ENCODE measurements around the gene WFS1. TPM values are rescaled to one million over a fixed set of nuclear protein-coding genes. Genes with fewer than 3 reads are reported as not detected.

WFS1 gene
- total RNA-seq, 3 donors from 2014 or later: 32.5 to 58.3 (median 37.1) TPM

GRCh38 chr4:6287017-6287788 is 17.6 kb downstream of the WFS1 start:
- Histone ChIP-seq H3K4me3 (no peak overlapping the region), H3K27ac (no peak overlapping the region), H3K9me3 (no peaks in the 10 kb centered on the region), H3K27me3 (no peaks in the 10 kb centered on the region), H3K4me1 (no peaks in the 10 kb centered on the region), H3K36me3 (peaks cover 4% of the 10 kb centered on the region)
- DNase-seq (ENCODE audit: low spot score in 2 of 2): no peak
- intact Hi-C loops (cut with DNase I; ENCODE audit: low total_unique reads): no loop called here
- TF ChIP-seq POLR2AphosphoS5 (IDR thresholded peaks at IDR 0.05) (no peak), POLR2A (IDR thresholded peaks at IDR 0.05) (no peak)
- TF ChIP-seq, protein P1, sequence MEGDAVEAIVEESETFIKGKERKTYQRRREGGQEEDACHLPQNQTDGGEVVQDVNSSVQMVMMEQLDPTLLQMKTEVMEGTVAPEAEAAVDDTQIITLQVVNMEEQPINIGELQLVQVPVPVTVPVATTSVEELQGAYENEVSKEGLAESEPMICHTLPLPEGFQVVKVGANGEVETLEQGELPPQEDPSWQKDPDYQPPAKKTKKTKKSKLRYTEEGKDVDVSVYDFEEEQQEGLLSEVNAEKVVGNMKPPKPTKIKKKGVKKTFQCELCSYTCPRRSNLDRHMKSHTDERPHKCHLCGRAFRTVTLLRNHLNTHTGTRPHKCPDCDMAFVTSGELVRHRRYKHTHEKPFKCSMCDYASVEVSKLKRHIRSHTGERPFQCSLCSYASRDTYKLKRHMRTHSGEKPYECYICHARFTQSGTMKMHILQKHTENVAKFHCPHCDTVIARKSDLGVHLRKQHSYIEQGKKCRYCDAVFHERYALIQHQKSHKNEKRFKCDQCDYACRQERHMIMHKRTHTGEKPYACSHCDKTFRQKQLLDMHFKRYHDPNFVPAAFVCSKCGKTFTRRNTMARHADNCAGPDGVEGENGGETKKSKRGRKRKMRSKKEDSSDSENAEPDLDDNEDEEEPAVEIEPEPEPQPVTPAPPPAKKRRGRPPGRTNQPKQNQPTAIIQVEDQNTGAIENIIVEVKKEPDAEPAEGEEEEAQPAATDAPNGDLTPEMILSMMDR (IDR thresholded peaks at IDR 0.05): no peak

DNA sequence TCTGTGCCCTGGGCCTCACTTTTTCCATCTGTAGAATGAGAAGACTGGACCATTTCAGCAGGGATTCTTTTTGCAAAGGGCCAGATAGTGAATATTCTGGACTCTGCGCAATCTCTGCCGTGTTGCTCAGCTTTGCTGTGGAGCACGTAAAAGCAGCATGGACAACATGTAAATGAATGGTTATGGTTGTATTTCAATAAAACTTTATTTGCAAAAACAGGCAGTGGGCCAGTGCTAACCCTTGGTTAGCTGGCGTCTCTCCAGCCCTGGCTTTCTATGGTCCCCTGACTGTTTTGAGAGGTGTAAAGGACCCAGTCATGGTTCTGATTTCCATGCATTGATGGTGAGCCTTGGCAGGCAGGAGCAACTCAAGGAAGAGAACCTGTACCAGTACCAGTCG is 18.7 kb downstream of the WFS1 start:
- Histone ChIP-seq H3K9me3 (no peaks in the 10 kb centered on the region), H3K4me3 (no peak overlapping the region), H3K27me3 (no peaks in the 10 kb centered on the region), H3K27ac (no peak overlapping the region), H3K4me1 (no peaks in the 10 kb centered on the region), H3K36me3 (peaks cover 4% of the 10 kb centered on the region)
- TF ChIP-seq POLR2A (IDR thresholded peaks at IDR 0.05): no peak
- TF ChIP-seq, protein P1 (IDR thresholded peaks at IDR 0.05): no peak
- TF ChIP-seq POLR2AphosphoS5 (IDR thresholded peaks at IDR 0.05): no peak
- intact Hi-C loops (cut with DNase I; ENCODE audit: low total_unique reads): no loop called here
- DNase-seq (ENCODE audit: low spot score in 2 of 2): no peak

- intact Hi-C loops (cut with DNase I; ENCODE audit: low total_unique reads): no loop called here
- Histone ChIP-seq H3K27ac (no peak overlapping the region), H3K4me1 (no peaks in the 10 kb centered on the region), H3K27me3 (no peaks in the 10 kb centered on the region), H3K36me3 (peaks cover 4% of the 10 kb centered on the region), H3K4me3 (no peak overlapping the region), H3K9me3 (no peaks in the 10 kb centered on the region)
- TF ChIP-seq POLR2A (IDR thresholded peaks at IDR 0.05) (no peak), POLR2AphosphoS5 (IDR thresholded peaks at IDR 0.05) (no peak)
- TF ChIP-seq, protein P1 (IDR thresholded peaks at IDR 0.05): no peak
- DNase-seq (ENCODE audit: low spot score in 2 of 2): no peak
Observed at GRCh38 chr4:6288871-6289270, 19.2 kb downstream of the WFS1 start.

DNA sequence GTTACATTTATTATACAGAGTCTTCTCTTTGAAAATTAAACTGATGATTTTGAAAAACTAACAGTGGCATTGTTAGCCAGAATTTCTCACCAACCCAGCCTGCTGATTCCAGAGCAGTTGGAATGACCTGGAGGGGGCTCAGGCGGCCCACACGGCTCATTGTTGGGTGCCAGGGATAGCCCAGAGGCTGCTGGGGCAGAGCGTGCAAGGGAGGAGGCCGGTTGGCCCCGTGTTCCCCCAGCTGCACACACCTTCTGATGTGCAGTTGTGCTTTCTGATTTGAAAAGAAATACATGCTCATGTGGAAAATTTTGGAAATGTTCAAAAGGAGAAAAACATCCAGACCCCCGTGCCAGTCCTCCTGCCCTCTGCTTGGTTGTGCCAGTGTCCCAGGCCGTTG is 20.6 kb downstream of the WFS1 start:
- H3K27ac ChIP-seq: no peak overlapping the region
- peaks cover 9% of the 10 kb centered on the region for H3K36me3 ChIP-seq
- intact Hi-C loops (cut with DNase I; ENCODE audit: low total_unique reads): no loop called here
- TF ChIP-seq POLR2A (IDR thresholded peaks at IDR 0.05) (no peak), POLR2AphosphoS5 (IDR thresholded peaks at IDR 0.05) (no peak)
- TF ChIP-seq, protein P1 (IDR thresholded peaks at IDR 0.05): no peak
- H3K4me3 ChIP-seq: no peak overlapping the region
- no peaks in the 10 kb centered on the region for H3K4me1 ChIP-seq
- H3K9me3 ChIP-seq: no peaks in the 10 kb centered on the region
- no peak for DNase-seq (ENCODE audit: low spot score in 2 of 2)
- H3K27me3 ChIP-seq: no peaks in the 10 kb centered on the region

DNA sequence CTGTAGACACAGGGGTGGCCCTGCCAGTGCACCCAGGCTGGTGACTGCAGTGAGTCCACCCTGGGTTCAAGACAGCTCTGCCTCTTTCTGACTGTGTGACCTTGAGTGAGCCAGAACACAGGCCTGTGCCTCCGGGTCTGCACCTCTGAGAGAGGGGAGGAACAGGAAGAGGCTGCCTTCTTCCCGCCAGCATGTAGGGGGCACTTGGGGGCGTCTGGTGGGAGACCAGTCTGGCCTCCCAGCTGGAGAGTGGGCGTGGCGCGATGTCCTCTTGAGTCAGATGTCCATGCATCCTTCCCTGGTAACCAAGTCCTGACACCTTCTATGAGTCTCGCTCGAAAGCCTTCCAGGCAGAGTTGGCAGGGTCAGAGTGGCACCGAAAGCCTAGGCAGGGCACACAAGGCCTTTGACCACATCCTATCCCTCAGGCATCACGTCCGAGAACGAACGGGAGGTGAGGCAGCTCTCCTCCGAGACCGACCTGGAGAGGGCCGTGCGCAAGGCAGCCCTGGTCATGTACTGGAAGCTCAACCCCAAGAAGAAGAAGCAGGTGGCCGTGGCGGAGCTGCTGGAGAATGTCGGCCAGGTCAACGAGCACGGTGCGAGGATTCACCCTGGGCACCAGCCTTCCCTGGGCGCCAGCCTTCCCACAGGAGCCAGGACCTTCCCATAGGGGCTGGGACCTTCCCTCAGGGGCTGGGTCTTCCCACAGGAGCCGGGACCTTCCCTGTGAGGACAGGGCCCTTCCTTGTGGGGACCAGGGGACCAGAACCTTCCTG is 21.3 kb downstream of the WFS1 start:
- TF ChIP-seq, protein P1 (IDR thresholded peaks at IDR 0.05): no peak
- no peak for TF ChIP-seq POLR2A (IDR thresholded peaks at IDR 0.05)
- no peak for TF ChIP-seq POLR2AphosphoS5 (IDR thresholded peaks at IDR 0.05)

More for the DNA sequence above, 21.3 kb downstream of the WFS1 start:
- intact Hi-C loops (cut with DNase I; ENCODE audit: low total_unique reads): no loop called here
- Histone ChIP-seq H3K27ac (no peak overlapping the region), H3K36me3 (peaks cover 16% of the 10 kb centered on the region), H3K4me3 (no peak overlapping the region), H3K4me1 (no peaks in the 10 kb centered on the region), H3K9me3 (no peaks in the 10 kb centered on the region), H3K27me3 (no peaks in the 10 kb centered on the region)
- no peak for DNase-seq (ENCODE audit: low spot score in 2 of 2)
